ENCODE data around the gene DCLK2. TPM values are rescaled to one million over a fixed set of nuclear protein-coding genes. Genes with fewer than 3 reads are reported as not detected.

Gene DCLK2
- total and polyA plus RNA-seq, 2 of the 13 experiments (the other 11 are each of a cell fraction or from before 2014, with no cell fraction given) = not detected

- Histone ChIP-seq H3K9me3 (ENCODE audit: low read length) (no peaks in the 10 kb centered on the region), H3K4me1 (ENCODE audit: insufficient read depth, low read length) (peaks cover 49% of the 10 kb centered on the region), H2AFZ (ENCODE audit: low read length) (no peak overlapping the region), H3K9ac (ENCODE audit: insufficient read depth, low read depth, low read length) (no peak overlapping the region), H3K79me2 (ENCODE audit: insufficient read depth, low read length) (no peaks in the 10 kb centered on the region), H3K27ac (ENCODE audit: extremely low read length, insufficient read depth, low read length) (no peak overlapping the region), H3K4me3 (replicated peaks in 1 of 3; ENCODE audit: insufficient read depth in 1 of 3, low read depth in 2 of 3, low read length in 3 of 3) (peak overlapping the region in 2 of 3 experiments; percentile 48 to 72; a peak in 3 of 6 replicates), H3K36me3 (replicated peaks in 1 of 2; ENCODE audit: control insufficient read depth in 1 of 2, insufficient read depth in 2 of 2, low read length in 2 of 2) (no peaks in the 10 kb centered on the region), H4K20me1 (ENCODE audit: insufficient read depth, low read length) (no peaks in the 10 kb centered on the region), H3K27me3 (ENCODE audit: control insufficient read depth in 1 of 2, insufficient read depth in 2 of 2, low read length in 2 of 2) (no peaks in the 10 kb centered on the region), H3K4me2 (ENCODE audit: low read depth, low read length) (peak overlapping the region; percentile 92)
- no TSS peak for BruUV-seq (replicated peaks)
- no peak for DNase-seq (ENCODE audit: low spot score)
- ChIA-PET CTCF (ENCODE audit: low intra/inter-chr PET ratio, low total read pairs) (no interaction called here), POLR2A (interaction anchor here (1.7 kb wide), 1 partner anchor 9 kb away, joined by 3 read pairs; no protein-coding TSS in a partner anchor)
- WGBS (ENCODE audit: low lambda C conversion rate) = 91% methylated on average over 14 of the region's 23 CpGs
- intact Hi-C loops (cut with micrococcal nuclease; ENCODE audit: unreplicated experiment) (no loop called here), in situ Hi-C loops (cut with HindIII; ENCODE audit: extremely low pct_ligation_motif_present, low pct_unique_long_range_greater_than_20kb) (no loop called here)
- TF ChIP-seq ZBTB2 (CRISPR knock-in tag; IDR thresholded peaks at IDR 0.05; ENCODE audit: low read depth) = no peak
- no peak for TF ChIP-seq USF2 (IDR thresholded peaks at IDR 0.05; ENCODE audit: low read depth, low read length)
- TF ChIP-seq USF2 (CRISPR knock-in tag; IDR thresholded peaks at IDR 0.05; ENCODE audit: borderline replicate concordance) = no peak
- TF ChIP-seq NONO (IDR thresholded peaks at IDR 0.05) = no peak
- TF ChIP-seq NONO (CRISPR knock-in tag; conservative IDR thresholded peaks at IDR 0.05) = no peak
- TF ChIP-seq RBM22 (optimal IDR thresholded peaks at IDR 0.05; ENCODE audit: low read length) = no peak
- TF ChIP-seq ZFP37 (CRISPR knock-in tag; IDR thresholded peaks at IDR 0.05; ENCODE audit: borderline replicate concordance) = no peak
- no peak for TF ChIP-seq GFI1 (CRISPR knock-in tag; IDR thresholded peaks at IDR 0.05; ENCODE audit: borderline replicate concordance)
- no peak for TF ChIP-seq PHF21A (CRISPR knock-in tag; IDR thresholded peaks at IDR 0.05)
- no peak for TF ChIP-seq FOXJ3 (CRISPR knock-in tag; IDR thresholded peaks at IDR 0.05; ENCODE audit: borderline replicate concordance)
- no peak for TF ChIP-seq ZNF644 (CRISPR knock-in tag; IDR thresholded peaks at IDR 0.05; ENCODE audit: low read depth)
- TF ChIP-seq TFAP4 (IDR thresholded peaks at IDR 0.05; ENCODE audit: borderline replicate concordance, low read depth) = no peak
- no peak for TF ChIP-seq ZNF510 (CRISPR knock-in tag; IDR thresholded peaks at IDR 0.05; ENCODE audit: low read depth)
- no peak for TF ChIP-seq ZNF296 (CRISPR knock-in tag; conservative IDR thresholded peaks at IDR 0.05)
- TF ChIP-seq ZNF446 (CRISPR knock-in tag; IDR thresholded peaks at IDR 0.05) = no peak
- TF ChIP-seq FLYWCH1 (CRISPR knock-in tag; IDR thresholded peaks at IDR 0.05) = no peak
- no peak for TF ChIP-seq IKZF1 (IDR thresholded peaks at IDR 0.05)
- FAIRE-seq = no peak
- ATAC-seq = no peak
Observed at GRCh38 chr4:150256225-150256620, 178.0 kb downstream of the DCLK2 start.
